Ovary (tissue), 3 donors: ENCODE data around the gene CCDC91.

Experiments used
- EP300 ChIP-seq: sonication (generic); formaldehyde crosslinking; IDR thresholded peaks from one replicate; pipeline ENCODE4 v1.6.1; 2017; ENCODE audit warnings: antibody characterized with exemption
- POLR2A ChIP-seq: fragments of 450-650 bp; IDR thresholded peaks from one replicate; pipeline ENCODE4 v1.6.1; 2017; ENCODE audit warnings: antibody characterized with exemption, mild to moderate bottlenecking, moderate library complexity
- TF ChIP-seq, protein P1 (sequence below), 3 donors: fragments of 450-650 bp in 2 of 3; fragments of 200-600 bp in 1 of 3; IDR thresholded peaks; one replicate each; pipeline versions ENCODE4 v1.5.1 to v1.8.0; 2016 to 2022; ENCODE audit warnings: antibody characterized with exemption in 3 of 3, mild to moderate bottlenecking in 1 of 3
- donor health status: DM: no; HTN: no; CAD: no.

GRCh38 chr12:28243310-28243633 is 53.0 kb downstream of the CCDC91 start:
- TF ChIP-seq, protein P1, sequence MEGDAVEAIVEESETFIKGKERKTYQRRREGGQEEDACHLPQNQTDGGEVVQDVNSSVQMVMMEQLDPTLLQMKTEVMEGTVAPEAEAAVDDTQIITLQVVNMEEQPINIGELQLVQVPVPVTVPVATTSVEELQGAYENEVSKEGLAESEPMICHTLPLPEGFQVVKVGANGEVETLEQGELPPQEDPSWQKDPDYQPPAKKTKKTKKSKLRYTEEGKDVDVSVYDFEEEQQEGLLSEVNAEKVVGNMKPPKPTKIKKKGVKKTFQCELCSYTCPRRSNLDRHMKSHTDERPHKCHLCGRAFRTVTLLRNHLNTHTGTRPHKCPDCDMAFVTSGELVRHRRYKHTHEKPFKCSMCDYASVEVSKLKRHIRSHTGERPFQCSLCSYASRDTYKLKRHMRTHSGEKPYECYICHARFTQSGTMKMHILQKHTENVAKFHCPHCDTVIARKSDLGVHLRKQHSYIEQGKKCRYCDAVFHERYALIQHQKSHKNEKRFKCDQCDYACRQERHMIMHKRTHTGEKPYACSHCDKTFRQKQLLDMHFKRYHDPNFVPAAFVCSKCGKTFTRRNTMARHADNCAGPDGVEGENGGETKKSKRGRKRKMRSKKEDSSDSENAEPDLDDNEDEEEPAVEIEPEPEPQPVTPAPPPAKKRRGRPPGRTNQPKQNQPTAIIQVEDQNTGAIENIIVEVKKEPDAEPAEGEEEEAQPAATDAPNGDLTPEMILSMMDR (IDR thresholded peaks at IDR 0.05) = no peak
- no peak for TF ChIP-seq EP300
- no peak for TF ChIP-seq POLR2A
